HEK293 (cell line): ENCODE measurements around the gene MRPS18A.

Experiments
- EGR2 ChIP-seq: fragments of 450-650 bp; formaldehyde crosslinking; IDR thresholded peaks from 2 replicates; pipeline ENCODE4 v1.5.1; 2016; ENCODE audit warnings: low read depth, missing biosample characterization, missing genetic modification characterization
- HOXD13 ChIP-seq: sonication (generic); formaldehyde crosslinking; IDR thresholded peaks from 2 replicates; pipeline ENCODE4 v1.8.0; 2022; ENCODE audit warnings: missing genetic modification reagents, borderline replicate concordance
- KLF1 ChIP-seq: fragments of 450-650 bp; formaldehyde crosslinking; IDR thresholded peaks from 2 replicates; pipeline ENCODE4 v1.5.1; 2016; ENCODE audit warnings: missing biosample characterization, missing genetic modification characterization
- OVOL3 ChIP-seq: fragments of 450-650 bp; formaldehyde crosslinking; IDR thresholded peaks from 2 replicates; pipeline ENCODE4 v1.5.1; 2016; ENCODE audit warnings: missing biosample characterization, missing genetic modification characterization
- PRDM1 ChIP-seq: fragments of 450-650 bp; formaldehyde crosslinking; IDR thresholded peaks from 2 replicates; pipeline ENCODE4; 2016; ENCODE audit warnings: missing biosample characterization, missing genetic modification characterization
- TCF7L2 ChIP-seq: IDR thresholded peaks from 2 replicates; pipeline ENCODE4 v1.6.1; 2011; ENCODE audit warnings: low read depth, mild to moderate bottlenecking, inconsistent platforms, low read length, moderate library complexity, borderline replicate concordance
- ZBTB17 ChIP-seq: fragments of 450-650 bp; formaldehyde crosslinking; IDR thresholded peaks from 2 replicates; pipeline ENCODE4 v1.5.1; 2016; ENCODE audit warnings: missing biosample characterization, missing genetic modification characterization
- ZBTB8A ChIP-seq: fragments of 450-650 bp; formaldehyde crosslinking; IDR thresholded peaks from 2 replicates; pipeline ENCODE4 v1.5.1; 2016; ENCODE audit warnings: missing biosample characterization, missing genetic modification characterization
- ZFHX2 ChIP-seq: fragments of 450-650 bp; formaldehyde crosslinking; conservative IDR thresholded peaks from 2 replicates; pipeline ENCODE4 v1.5.1; 2016; ENCODE audit warnings: missing biosample characterization, missing genetic modification characterization
- ZFP69B ChIP-seq: fragments of 450-650 bp; formaldehyde crosslinking; IDR thresholded peaks from 2 replicates; pipeline ENCODE4 v1.5.1; 2016; ENCODE audit warnings: missing biosample characterization, missing genetic modification characterization
- ZNF138 ChIP-seq: fragments of 450-650 bp; formaldehyde crosslinking; IDR thresholded peaks from 2 replicates; pipeline ENCODE4 v1.5.1; 2016; ENCODE audit warnings: missing biosample characterization, missing genetic modification characterization, borderline replicate concordance
- ZNF140 ChIP-seq: fragments of 450-650 bp; formaldehyde crosslinking; IDR thresholded peaks from 2 replicates; pipeline ENCODE4 v1.5.1; 2016; ENCODE audit warnings: missing biosample characterization, missing genetic modification characterization
- ZNF16 ChIP-seq: fragments of 450-650 bp; formaldehyde crosslinking; IDR thresholded peaks from 2 replicates; pipeline ENCODE4 v1.5.1; 2016; ENCODE audit warnings: low read depth, missing biosample characterization, missing genetic modification characterization
- ZNF169 ChIP-seq: fragments of 450-650 bp; formaldehyde crosslinking; IDR thresholded peaks from 2 replicates; pipeline ENCODE4 v1.5.1; 2016; ENCODE audit warnings: missing biosample characterization, missing genetic modification characterization
- ZNF223 ChIP-seq: fragments of 450-650 bp; formaldehyde crosslinking; IDR thresholded peaks from 2 replicates; pipeline ENCODE4 v1.5.1; 2016; ENCODE audit warnings: missing biosample characterization, missing genetic modification characterization
- ZNF274 ChIP-seq, 2 experiments: fragments of 200-500 bp in 1 of 2; fragments of 450-650 bp in 1 of 2; sonication (Bioruptor generic) in 1 of 2; formaldehyde crosslinking in 1 of 2; IDR thresholded peaks; 2 replicates each; pipeline versions ENCODE4 v1.5.1 to v1.6.1; 2014 to 2016; ENCODE audit warnings: borderline replicate concordance in 1 of 2, inconsistent platforms in 1 of 2, low read length in 1 of 2, missing biosample characterization in 1 of 2, missing genetic modification characterization in 1 of 2
- ZNF341 ChIP-seq: fragments of 450-650 bp; formaldehyde crosslinking; IDR thresholded peaks from 2 replicates; pipeline ENCODE4; 2016; ENCODE audit warnings: low read depth, missing biosample characterization, missing genetic modification characterization
- ZNF354C ChIP-seq: fragments of 450-650 bp; formaldehyde crosslinking; IDR thresholded peaks from 2 replicates; pipeline ENCODE4 v1.5.1; 2016; ENCODE audit warnings: missing biosample characterization, missing genetic modification characterization, low read depth, borderline replicate concordance
- ZNF37A ChIP-seq: fragments of 450-650 bp; IDR thresholded peaks from 2 replicates; pipeline ENCODE4 v1.5.1; 2018; ENCODE audit warnings: missing biosample characterization, missing genetic modification characterization
- ZNF433 ChIP-seq: fragments of 450-650 bp; formaldehyde crosslinking; IDR thresholded peaks from 2 replicates; pipeline ENCODE4 v1.5.1; 2016; ENCODE audit warnings: missing biosample characterization, missing genetic modification characterization, low read depth
- ZNF585B ChIP-seq: fragments of 450-650 bp; formaldehyde crosslinking; IDR thresholded peaks from 2 replicates; pipeline ENCODE4 v1.5.1; 2016; ENCODE audit warnings: missing biosample characterization, missing genetic modification characterization
- ZNF623 ChIP-seq: fragments of 450-650 bp; formaldehyde crosslinking; IDR thresholded peaks from 2 replicates; pipeline ENCODE4 v1.5.1; 2016; ENCODE audit warnings: missing biosample characterization, missing genetic modification characterization
- ZNF660 ChIP-seq: fragments of 450-650 bp; IDR thresholded peaks from 2 replicates; pipeline ENCODE4 v1.5.1; 2018; ENCODE audit warnings: missing biosample characterization, mild to moderate bottlenecking, missing genetic modification characterization
- ZNF670 ChIP-seq: fragments of 450-650 bp; formaldehyde crosslinking; IDR thresholded peaks from 2 replicates; pipeline ENCODE4 v1.5.1; 2016; ENCODE audit warnings: missing biosample characterization, missing genetic modification characterization, low read depth
- ZNF830 ChIP-seq: fragments of 450-650 bp; IDR thresholded peaks from 2 replicates; pipeline ENCODE4 v1.5.0; 2018; ENCODE audit warnings: missing biosample characterization, missing genetic modification characterization, low read depth, mild to moderate bottlenecking, moderate library complexity
- TF ChIP-seq, protein P1 (sequence below): fragments of 450-650 bp; formaldehyde crosslinking; IDR thresholded peaks from 2 replicates; pipeline ENCODE4 v1.5.1; 2016; ENCODE audit warnings: missing biosample characterization, missing genetic modification characterization
- TF ChIP-seq, protein P2 (sequence below): fragments of 450-650 bp; formaldehyde crosslinking; IDR thresholded peaks from 2 replicates; pipeline ENCODE4 v1.5.1; 2016; ENCODE audit warnings: missing biosample characterization, missing genetic modification characterization
- TF ChIP-seq, protein P3 (sequence below): sonication (generic); formaldehyde crosslinking; IDR thresholded peaks from 2 replicates; pipeline ENCODE4 v1.8.1; 2022; ENCODE audit warnings: mild to moderate bottlenecking, moderate library complexity, missing genetic modification reagents
- TF ChIP-seq, protein P4 (sequence below): fragments of 450-650 bp; formaldehyde crosslinking; IDR thresholded peaks from 2 replicates; pipeline ENCODE4 v1.5.1; 2016; ENCODE audit warnings: missing biosample characterization, missing genetic modification characterization
- TF ChIP-seq, protein P5 (sequence below): fragments of 450-650 bp; formaldehyde crosslinking; IDR thresholded peaks from 2 replicates; pipeline ENCODE4 v1.5.1; 2016; ENCODE audit warnings: missing biosample characterization, missing genetic modification characterization

Gene MRPS18A

DNA sequence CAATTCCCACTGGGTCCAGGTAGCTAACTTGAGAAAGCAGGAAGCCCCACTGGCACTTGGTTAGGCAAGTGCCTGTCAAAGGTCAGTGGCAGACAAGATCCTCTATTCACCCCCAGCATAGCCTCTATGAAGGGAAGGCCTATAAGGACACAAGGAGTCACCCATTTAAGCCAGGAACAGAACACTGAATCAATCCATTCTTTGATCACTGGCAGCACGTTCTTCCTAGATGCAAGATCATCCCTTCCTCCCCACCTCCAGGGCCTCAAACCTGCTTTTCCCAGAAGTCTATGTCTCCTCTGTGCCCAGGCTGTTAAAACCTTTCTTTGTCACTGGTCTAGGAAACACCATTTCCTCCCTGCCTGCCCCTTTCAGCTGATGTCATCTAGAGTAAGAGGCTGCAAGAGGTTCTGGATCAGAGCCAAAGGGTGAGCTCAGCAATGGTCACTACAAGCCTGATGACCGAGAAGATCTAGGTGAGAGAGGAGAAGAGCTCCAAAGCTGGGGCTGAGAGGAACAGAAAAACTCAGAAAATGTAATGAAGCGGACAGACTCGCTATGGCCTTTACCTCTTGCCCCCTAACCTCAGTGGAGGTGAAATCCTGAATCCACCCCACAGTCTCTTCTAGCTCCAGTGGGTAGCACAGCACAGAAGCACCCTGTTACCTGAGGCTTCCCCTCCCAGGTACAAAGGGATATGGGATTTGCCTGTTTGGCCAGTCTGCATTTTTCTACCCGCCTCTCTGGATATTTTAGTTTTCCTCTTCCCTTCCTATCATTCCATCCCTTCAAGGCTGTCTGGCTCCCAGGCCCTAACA is 60.4 kb downstream of the MRPS18A start (continued):
- peak; percentile 64 for TF ChIP-seq ZFP69B (tag by site-specific recombination)
- no peak for TF ChIP-seq OVOL3
- TF ChIP-seq ZNF138 (tag by site-specific recombination), result no peak
- no peak for TF ChIP-seq ZNF223 (tag by site-specific recombination)
- TF ChIP-seq TCF7L2, result no peak
- no peak for TF ChIP-seq ZNF670 (tag by site-specific recombination)
- TF ChIP-seq EGR2 (tag by site-specific recombination), result no peak
- 0 out of 2 replicates have a peak, but pooled peaks have one; percentile 16 for TF ChIP-seq ZBTB8A (tag by site-specific recombination)
- TF ChIP-seq ZNF830 (tag by site-specific recombination), result no peak
- no peak for TF ChIP-seq ZNF140 (tag by site-specific recombination)
- no peak for TF ChIP-seq ZNF37A
- no peak for TF ChIP-seq ZFHX2
- peak; percentile 99 for TF ChIP-seq ZBTB17 (tag by site-specific recombination)
- TF ChIP-seq, protein P1, sequence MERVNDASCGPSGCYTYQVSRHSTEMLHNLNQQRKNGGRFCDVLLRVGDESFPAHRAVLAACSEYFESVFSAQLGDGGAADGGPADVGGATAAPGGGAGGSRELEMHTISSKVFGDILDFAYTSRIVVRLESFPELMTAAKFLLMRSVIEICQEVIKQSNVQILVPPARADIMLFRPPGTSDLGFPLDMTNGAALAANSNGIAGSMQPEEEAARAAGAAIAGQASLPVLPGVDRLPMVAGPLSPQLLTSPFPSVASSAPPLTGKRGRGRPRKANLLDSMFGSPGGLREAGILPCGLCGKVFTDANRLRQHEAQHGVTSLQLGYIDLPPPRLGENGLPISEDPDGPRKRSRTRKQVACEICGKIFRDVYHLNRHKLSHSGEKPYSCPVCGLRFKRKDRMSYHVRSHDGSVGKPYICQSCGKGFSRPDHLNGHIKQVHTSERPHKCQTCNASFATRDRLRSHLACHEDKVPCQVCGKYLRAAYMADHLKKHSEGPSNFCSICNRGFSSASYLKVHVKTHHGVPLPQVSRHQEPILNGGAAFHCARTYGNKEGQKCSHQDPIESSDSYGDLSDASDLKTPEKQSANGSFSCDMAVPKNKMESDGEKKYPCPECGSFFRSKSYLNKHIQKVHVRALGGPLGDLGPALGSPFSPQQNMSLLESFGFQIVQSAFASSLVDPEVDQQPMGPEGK (tag by site-specific recombination), result peak; percentile 62
- TF ChIP-seq HOXD13 (CRISPR knock-in tag), result no peak
- no peak for TF ChIP-seq ZNF354C
- TF ChIP-seq, protein P2, sequence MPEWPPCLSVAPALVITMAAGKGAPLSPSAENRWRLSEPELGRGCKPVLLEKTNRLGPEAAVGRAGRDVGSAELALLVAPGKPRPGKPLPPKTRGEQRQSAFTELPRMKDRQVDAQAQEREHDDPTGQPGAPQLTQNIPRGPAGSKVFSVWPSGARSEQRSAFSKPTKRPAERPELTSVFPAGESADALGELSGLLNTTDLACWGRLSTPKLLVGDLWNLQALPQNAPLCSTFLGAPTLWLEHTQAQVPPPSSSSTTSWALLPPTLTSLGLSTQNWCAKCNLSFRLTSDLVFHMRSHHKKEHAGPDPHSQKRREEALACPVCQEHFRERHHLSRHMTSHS (tag by site-specific recombination), result no peak
- TF ChIP-seq, protein P3, sequence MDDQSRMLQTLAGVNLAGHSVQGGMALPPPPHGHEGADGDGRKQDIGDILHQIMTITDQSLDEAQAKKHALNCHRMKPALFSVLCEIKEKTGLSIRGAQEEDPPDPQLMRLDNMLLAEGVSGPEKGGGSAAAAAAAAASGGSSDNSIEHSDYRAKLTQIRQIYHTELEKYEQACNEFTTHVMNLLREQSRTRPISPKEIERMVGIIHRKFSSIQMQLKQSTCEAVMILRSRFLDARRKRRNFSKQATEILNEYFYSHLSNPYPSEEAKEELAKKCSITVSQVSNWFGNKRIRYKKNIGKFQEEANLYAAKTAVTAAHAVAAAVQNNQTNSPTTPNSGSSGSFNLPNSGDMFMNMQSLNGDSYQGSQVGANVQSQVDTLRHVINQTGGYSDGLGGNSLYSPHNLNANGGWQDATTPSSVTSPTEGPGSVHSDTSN (CRISPR knock-in tag), result no peak
- no peak for TF ChIP-seq ZNF16
- no peak for TF ChIP-seq KLF1 (tag by site-specific recombination)
- no peak for TF ChIP-seq ZNF274 (IDR thresholded peaks at IDR 0.05; ENCODE audit: low read length)
- TF ChIP-seq ZNF274 (tag by site-specific recombination; IDR thresholded peaks at IDR 0.05; ENCODE audit: borderline replicate concordance), result no peak
- peak; percentile 97 for TF ChIP-seq ZNF660 (tag by site-specific recombination)
- no peak for TF ChIP-seq ZNF623 (tag by site-specific recombination)
- TF ChIP-seq ZNF169 (tag by site-specific recombination), result no peak
- no peak for TF ChIP-seq ZNF585B
- TF ChIP-seq, protein P4, sequence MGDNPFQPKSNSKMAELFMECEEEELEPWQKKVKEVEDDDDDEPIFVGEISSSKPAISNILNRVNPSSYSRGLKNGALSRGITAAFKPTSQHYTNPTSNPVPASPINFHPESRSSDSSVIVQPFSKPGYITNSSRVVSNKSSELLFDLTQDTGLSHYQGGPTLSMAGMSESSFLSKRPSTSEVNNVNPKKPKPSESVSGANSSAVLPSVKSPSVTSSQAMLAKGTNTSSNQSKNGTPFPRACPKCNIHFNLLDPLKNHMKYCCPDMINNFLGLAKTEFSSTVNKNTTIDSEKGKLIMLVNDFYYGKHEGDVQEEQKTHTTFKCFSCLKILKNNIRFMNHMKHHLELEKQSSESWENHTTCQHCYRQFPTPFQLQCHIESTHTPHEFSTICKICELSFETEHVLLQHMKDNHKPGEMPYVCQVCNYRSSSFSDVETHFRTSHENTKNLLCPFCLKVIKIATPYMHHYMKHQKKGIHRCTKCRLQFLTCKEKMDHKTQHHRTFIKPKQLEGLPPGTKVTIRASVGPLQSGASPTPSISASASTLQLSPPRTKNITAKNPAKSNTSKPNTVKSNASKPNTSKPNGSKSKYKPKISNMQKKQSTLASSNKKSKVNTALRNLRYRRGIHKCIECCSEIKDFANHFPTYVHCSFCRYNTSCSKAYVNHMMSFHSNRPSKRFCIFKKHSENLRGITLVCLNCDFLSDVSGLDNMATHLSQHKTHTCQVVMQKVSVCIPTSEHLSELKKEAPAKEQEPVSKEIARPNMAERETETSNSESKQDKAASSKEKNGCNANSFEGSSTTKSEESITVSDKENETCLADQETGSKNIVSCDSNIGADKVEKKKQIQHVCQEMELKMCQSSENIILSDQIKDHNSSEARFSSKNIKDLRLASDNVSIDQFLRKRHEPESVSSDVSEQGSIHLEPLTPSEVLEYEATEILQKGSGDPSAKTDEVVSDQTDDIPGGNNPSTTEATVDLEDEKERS (tag by site-specific recombination), result no peak
- no peak for TF ChIP-seq ZNF433 (tag by site-specific recombination)
- peak; percentile 64 for TF ChIP-seq ZNF341
- TF ChIP-seq, protein P5, sequence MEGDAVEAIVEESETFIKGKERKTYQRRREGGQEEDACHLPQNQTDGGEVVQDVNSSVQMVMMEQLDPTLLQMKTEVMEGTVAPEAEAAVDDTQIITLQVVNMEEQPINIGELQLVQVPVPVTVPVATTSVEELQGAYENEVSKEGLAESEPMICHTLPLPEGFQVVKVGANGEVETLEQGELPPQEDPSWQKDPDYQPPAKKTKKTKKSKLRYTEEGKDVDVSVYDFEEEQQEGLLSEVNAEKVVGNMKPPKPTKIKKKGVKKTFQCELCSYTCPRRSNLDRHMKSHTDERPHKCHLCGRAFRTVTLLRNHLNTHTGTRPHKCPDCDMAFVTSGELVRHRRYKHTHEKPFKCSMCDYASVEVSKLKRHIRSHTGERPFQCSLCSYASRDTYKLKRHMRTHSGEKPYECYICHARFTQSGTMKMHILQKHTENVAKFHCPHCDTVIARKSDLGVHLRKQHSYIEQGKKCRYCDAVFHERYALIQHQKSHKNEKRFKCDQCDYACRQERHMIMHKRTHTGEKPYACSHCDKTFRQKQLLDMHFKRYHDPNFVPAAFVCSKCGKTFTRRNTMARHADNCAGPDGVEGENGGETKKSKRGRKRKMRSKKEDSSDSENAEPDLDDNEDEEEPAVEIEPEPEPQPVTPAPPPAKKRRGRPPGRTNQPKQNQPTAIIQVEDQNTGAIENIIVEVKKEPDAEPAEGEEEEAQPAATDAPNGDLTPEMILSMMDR (tag by site-specific recombination), result no peak
- no peak for TF ChIP-seq PRDM1 (tag by site-specific recombination)
